ENCODE measurements around the gene LEFTY1. TPM values are rescaled to one million over a fixed set of nuclear protein-coding genes. Genes with fewer than 3 reads are reported as not detected.

The LEFTY1 gene
- total RNA-seq, 6 experiments from 2014 or later = not detected

DNA sequence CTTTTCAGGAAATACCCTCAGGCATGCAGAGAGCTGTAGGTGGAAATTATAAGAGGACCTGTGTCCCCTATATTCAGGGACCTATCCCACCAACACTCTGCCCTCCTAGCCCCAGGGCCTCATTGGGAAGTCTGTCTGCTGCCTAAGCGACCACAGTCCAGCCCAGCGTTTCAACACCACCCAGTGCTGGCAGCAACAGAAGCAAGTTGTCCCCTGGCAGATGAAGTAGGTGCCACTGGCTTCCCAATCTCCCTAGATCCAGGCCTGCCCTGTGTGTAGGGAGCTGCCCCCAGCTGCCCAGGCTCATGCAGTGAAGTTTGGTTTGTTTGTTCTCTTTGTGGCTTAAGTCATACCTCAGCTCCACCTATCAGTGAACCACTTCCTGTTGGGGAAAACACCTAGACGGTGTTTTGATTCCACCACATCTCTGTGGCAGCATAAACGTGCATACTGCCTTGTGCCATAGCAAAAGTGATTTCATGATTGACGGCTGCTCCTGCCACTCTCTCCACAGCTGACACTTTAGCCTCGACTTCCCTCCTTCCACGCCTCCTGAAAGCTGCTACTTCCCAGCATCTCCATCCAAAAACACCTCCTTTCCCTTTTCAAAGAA, 8.1 kb upstream of the LEFTY1 start:
- no peaks in the 10 kb centered on the region for H3K4me1 Mint-ChIP-seq (ENCODE audit: low read depth)
- DNase-seq = no peak
- no peaks in the 10 kb centered on the region for H3K36me3 Mint-ChIP-seq (ENCODE audit: low read depth)
- peaks cover 4% of the 10 kb centered on the region for H3K27me3 Mint-ChIP-seq (ENCODE audit: insufficient read depth)
- TF ChIP-seq, protein P1, sequence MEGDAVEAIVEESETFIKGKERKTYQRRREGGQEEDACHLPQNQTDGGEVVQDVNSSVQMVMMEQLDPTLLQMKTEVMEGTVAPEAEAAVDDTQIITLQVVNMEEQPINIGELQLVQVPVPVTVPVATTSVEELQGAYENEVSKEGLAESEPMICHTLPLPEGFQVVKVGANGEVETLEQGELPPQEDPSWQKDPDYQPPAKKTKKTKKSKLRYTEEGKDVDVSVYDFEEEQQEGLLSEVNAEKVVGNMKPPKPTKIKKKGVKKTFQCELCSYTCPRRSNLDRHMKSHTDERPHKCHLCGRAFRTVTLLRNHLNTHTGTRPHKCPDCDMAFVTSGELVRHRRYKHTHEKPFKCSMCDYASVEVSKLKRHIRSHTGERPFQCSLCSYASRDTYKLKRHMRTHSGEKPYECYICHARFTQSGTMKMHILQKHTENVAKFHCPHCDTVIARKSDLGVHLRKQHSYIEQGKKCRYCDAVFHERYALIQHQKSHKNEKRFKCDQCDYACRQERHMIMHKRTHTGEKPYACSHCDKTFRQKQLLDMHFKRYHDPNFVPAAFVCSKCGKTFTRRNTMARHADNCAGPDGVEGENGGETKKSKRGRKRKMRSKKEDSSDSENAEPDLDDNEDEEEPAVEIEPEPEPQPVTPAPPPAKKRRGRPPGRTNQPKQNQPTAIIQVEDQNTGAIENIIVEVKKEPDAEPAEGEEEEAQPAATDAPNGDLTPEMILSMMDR (IDR thresholded peaks at IDR 0.05) = no peak
- H3K9me3 Mint-ChIP-seq = no peaks in the 10 kb centered on the region
- H3K4me3 Mint-ChIP-seq = no peak overlapping the region
- H3K27ac Mint-ChIP-seq = no peak overlapping the region

DNA sequence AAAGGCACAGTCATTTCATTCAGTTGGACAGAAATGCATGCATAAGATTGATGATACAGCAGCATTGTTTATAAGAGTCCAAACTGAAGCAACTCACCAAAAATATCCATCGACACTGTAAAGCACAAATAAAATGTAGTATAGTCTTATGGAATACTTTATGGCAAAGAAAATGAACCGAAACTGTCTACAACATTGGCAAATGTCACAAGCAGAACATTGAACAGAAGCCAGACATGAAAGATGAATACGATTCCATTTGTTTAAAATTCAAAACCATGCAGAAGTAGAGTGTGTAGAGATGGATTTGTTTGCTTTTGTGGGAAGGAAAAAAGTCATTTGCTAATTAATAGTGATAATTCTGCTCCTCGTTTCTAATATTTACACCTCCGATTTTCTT, 7.5 kb upstream of the LEFTY1 start:
- no peak for DNase-seq
- Mint-ChIP-seq H3K4me1 (ENCODE audit: low read depth) (no peaks in the 10 kb centered on the region), H3K27me3 (ENCODE audit: insufficient read depth) (peaks cover 4% of the 10 kb centered on the region), H3K4me3 (no peak overlapping the region), H3K36me3 (ENCODE audit: low read depth) (no peaks in the 10 kb centered on the region), H3K27ac (no peak overlapping the region), H3K9me3 (no peaks in the 10 kb centered on the region)
- TF ChIP-seq, protein P1 (IDR thresholded peaks at IDR 0.05) = no peak

DNA sequence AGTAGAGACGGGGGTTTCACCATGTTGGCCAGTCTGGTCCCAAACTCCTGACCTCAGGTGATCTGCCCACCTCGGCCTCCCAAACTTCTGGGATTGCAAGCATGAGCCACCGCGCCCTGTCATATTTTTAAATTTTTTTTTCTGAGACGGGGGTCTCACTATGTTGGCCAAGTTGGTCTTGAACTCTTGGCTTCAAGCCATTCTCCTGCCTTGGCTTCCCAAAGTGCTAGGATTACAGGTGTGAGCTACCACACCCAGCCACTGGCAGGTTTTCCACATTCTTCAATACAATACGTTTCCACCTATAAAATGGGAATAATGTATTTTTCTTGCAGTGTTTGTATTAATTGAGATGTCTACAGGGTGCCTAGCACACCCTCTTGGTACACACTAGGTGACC, 3.4 kb upstream of the LEFTY1 start:
- Mint-ChIP-seq H3K27ac (no peak overlapping the region), H3K9me3 (no peaks in the 10 kb centered on the region), H3K36me3 (ENCODE audit: low read depth) (no peaks in the 10 kb centered on the region), H3K4me1 (ENCODE audit: low read depth) (no peaks in the 10 kb centered on the region; the same call in 1 of the 2 replicates), H3K4me3 (no peak overlapping the region), H3K27me3 (ENCODE audit: insufficient read depth) (peaks cover under 1% of the 10 kb centered on the region)
- DNase-seq = no peak
- TF ChIP-seq, protein P1 (IDR thresholded peaks at IDR 0.05) = no peak

DNA sequence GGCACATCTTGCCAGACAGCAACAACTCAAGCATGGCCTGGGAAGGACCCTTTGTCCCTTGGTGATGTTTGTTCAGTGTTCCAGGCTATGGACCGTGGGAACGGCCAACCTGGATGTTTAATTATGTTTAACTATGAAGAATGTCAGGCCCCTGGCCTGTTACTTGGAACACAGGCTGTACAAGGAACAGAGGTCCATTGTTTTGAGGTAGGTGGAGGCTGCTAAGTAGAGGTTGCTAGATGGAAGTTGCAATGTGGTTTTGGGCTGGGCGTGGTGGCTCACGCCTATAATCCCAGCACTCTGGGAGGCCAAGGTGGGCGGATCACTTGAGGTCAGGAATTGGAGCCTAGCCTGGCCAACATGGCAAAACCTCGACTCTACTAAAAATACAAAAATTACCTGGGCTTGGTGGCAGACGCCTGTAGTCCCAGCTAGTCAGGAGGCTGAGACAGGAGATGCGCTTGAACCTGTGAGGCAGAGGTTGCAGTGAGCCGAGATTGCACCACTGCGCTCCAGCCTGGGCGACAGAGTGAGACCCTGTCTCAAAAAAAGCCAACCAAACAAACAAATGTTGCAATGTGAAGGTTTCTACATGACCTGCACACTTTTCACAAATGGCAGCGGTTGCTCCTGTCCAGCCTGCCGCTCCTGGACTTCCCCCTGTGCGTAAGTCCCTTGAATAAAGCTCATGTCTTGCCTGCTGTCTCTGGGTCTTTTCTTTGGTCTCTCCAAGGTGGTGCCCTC, 2.5 kb upstream of the LEFTY1 start:
- no peaks in the 10 kb centered on the region for H3K36me3 Mint-ChIP-seq (ENCODE audit: low read depth)
- TF ChIP-seq, protein P1 (IDR thresholded peaks at IDR 0.05) = no peak
- no peaks in the 10 kb centered on the region; the same call in 1 of the 2 replicates for H3K4me1 Mint-ChIP-seq (ENCODE audit: low read depth)
- no peak overlapping the region for H3K27ac Mint-ChIP-seq
- DNase-seq = no peak
- no peaks in the 10 kb centered on the region for H3K9me3 Mint-ChIP-seq
- no peak overlapping the region for H3K4me3 Mint-ChIP-seq
- no peaks in the 10 kb centered on the region; the same call in none of the 2 replicates for H3K27me3 Mint-ChIP-seq (ENCODE audit: insufficient read depth)

DNA sequence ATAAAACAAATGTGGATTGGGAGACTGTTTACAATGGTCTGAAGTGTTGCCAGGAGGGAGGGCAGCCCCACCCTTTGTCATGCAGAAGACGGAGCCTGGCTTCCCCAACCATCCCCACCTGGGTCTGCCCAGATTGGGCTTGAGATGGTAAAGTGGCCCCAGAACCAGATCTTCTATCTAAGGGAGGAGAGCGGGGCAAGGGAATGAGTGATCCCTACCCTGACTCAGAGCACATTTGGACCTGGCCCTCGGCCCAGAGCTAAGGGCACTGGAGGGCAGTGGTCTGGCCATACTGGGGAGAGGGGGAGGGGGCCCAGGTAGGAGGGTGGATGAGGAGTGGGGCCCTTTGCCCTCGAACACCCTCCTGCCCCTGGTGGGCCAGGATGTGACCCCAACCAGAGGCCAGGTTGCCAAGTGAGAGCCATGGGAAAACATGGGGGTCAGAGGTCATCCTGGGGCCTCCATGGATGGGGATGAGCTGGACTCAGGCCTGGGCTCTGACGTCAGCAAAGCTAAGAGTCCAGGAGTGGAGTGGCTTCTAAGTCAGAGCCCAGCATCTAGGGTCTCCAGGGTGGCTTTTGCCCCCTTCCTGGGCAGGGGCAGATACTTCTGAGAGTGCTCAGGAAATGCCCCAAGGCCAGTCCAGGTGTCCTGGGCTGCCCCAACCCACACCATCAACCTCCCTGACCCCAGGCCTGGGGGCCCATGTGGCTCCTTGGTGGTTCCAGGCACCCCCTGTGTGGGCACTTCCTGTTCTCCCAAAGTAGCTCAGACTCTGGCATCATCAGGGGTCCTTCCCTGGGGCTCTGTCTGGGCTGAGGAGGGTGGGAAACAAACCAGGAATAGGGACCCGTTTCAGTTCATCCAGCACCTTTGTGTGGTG, 1.6 kb upstream of the LEFTY1 start:
- Mint-ChIP-seq H3K27me3 (ENCODE audit: insufficient read depth) (no peaks in the 10 kb centered on the region; the same call in none of the 2 replicates), H3K4me3 (no peak overlapping the region), H3K4me1 (ENCODE audit: low read depth) (no peaks in the 10 kb centered on the region; the same call in 1 of the 2 replicates), H3K27ac (no peak overlapping the region), H3K36me3 (ENCODE audit: low read depth) (no peaks in the 10 kb centered on the region), H3K9me3 (no peaks in the 10 kb centered on the region)
- TF ChIP-seq, protein P1 (IDR thresholded peaks at IDR 0.05) = no peak
- no peak for DNase-seq
